Loucy (cell line): ENCODE data around the gene DDN.

Experiments used
- CTCF ChIP-seq: fragments of 200-600 bp; sonication (generic); conservative IDR thresholded peaks from 2 replicates; pipeline ENCODE4 v1.5.1; 2014; ENCODE audit warnings: mild to moderate bottlenecking, antibody characterized with exemption, low read length
- EZH2phosphoT487 ChIP-seq: fragments of 200-600 bp; IDR thresholded peaks from 2 replicates; pipeline ENCODE4 v1.6.1; 2018; ENCODE audit warnings: antibody characterized with exemption, mild to moderate bottlenecking, moderate library complexity, borderline replicate concordance

- no peak for TF ChIP-seq CTCF
- TF ChIP-seq EZH2phosphoT487 = no peak
These were observed 25.4 kb upstream of the DDN start for GRCh38 chr12:49024543-49024942.
